Erythroblast (primary cell): ENCODE measurements around the gene TPRN.

Experiments used
- DNase-seq, 2 experiments: peaks; one replicate each; lab custom pipeline; 2025; lab: John Stamatoyannopoulos, UW
- GATA1 ChIP-seq: IDR thresholded peaks from 2 replicates; pipeline ENCODE4 v1.6.1; 2011; ENCODE audit warnings: low read depth, mild to moderate bottlenecking, control low read depth, low read length, moderate library complexity
- POLR2A ChIP-seq: IDR thresholded peaks from 2 replicates; pipeline ENCODE4 v1.6.1; 2011; ENCODE audit warnings: mild to moderate bottlenecking, low read length

TPRN gene

GRCh38 chr9:137224830-137225694 is 24.5 kb upstream of the TPRN start, which contains the start of gene CYSRT1:
TSS of gene CYSRT1 (plus strand) at chr9:137225174. CDS start at chr9:137225622, 448 bp downstream.
- TF ChIP-seq POLR2A (no peak), GATA1 (no peak)
- DNase-seq, result no peak

GRCh38 chr9:137223078-137223970 is 22.8 kb upstream of the TPRN start:
- DNase-seq, result peak; percentile 99
- TF ChIP-seq POLR2A, result peak; percentile 82
- no peak for TF ChIP-seq GATA1

- TF ChIP-seq POLR2A, result no peak
- no peak for TF ChIP-seq GATA1
- peak in 1 of 2 experiments; percentile 53 for DNase-seq
These were observed 21.9 kb upstream of the TPRN start, which contains the start of gene RNF208 for GRCh38 chr9:137222190-137223077. TSS of gene RNF208 (minus strand) at chr9:137222240. CDS start at chr9:137221212, 1,028 bp downstream.

GRCh38 chr9:137221506-137222111 is 21.1 kb upstream of the TPRN start:
- no peak for DNase-seq
- no peak for TF ChIP-seq GATA1

GRCh38 chr9:137221095-137221505 is 20.6 kb upstream of the TPRN start:
- TF ChIP-seq GATA1 (no peak), POLR2A (no peak)
- DNase-seq, result no peak

GRCh38 chr9:137220317-137221094 is 20.0 kb upstream of the TPRN start:
- TF ChIP-seq GATA1, result no peak
- TF ChIP-seq POLR2A, result no peak
- no peak for DNase-seq

- TF ChIP-seq GATA1, result no peak
- TF ChIP-seq POLR2A, result no peak
These were observed 19.3 kb upstream of the TPRN start for GRCh38 chr9:137219757-137220316.

GRCh38 chr9:137218754-137219271 is 18.3 kb upstream of the TPRN start:
- TF ChIP-seq POLR2A (peak; percentile 48), GATA1 (peak; percentile 32)
- peak; percentile 88 to 89 for DNase-seq

More at GRCh38 chr9:137219757-137220316, 19.3 kb upstream of the TPRN start:
- no peak for DNase-seq

GRCh38 chr9:137218212-137218753 is 17.7 kb upstream of the TPRN start:
- TF ChIP-seq POLR2A (no peak), GATA1 (no peak)
- no peak for DNase-seq

- DNase-seq, result no peak
- no peak for TF ChIP-seq POLR2A
- no peak for TF ChIP-seq GATA1
These were observed 17.0 kb upstream of the TPRN start for GRCh38 chr9:137217276-137218211.
